K562 (cell line): Measurements from ENCODE around the gene SPTA1. TPM values are rescaled to one million over a fixed set of nuclear protein-coding genes. Genes with fewer than 3 reads are reported as not detected.

Experiments
- ATAC-seq: fragments of 200-7000 bp; cut with Tn5 transposase; 3 replicates; pipeline ENCODE4 v1.9.1; 2020; ENCODE audit warnings: moderate library complexity
- BruUV-seq: library from RNA; stranded (reverse); fragments of 400-500 nt; replicated peaks from 2 replicates; lab custom pipeline; 2021; lab: Mats Ljungman, UMichigan
- CTCF ChIA-PET: fragments of 300-600 bp; formaldehyde crosslinking; extraction: SDS; loops from one replicate; lab custom pipeline; 2021; ENCODE audit warnings: low intra/inter-chr PET ratio; lab: Yijun Ruan, JAX
- POLR2A ChIA-PET: fragments of 300-600, 350-650 bp; sonication (Branson Sonifier 250); formaldehyde crosslinking; extraction: SDS; loops from one replicate; lab custom pipeline; 2021; ENCODE audit warnings: antibody characterized with exemption, inconsistent platforms; lab: Yijun Ruan, JAX
- DNase-seq, 4 experiments: peaks; one replicate each; pipeline versions ENCODE4 v3.0.0 to v3.0.0-alpha.2; 2011 to 2018; ENCODE audit warnings: low spot score in 3 of 4, mixed read lengths in 3 of 4; ENCODE audit errors: extremely low read depth in 1 of 4
- FAIRE-seq: peaks from 2 replicates; lab custom pipeline; 2011; peaks lifted over from hg19 to GRCh38; lab: Jason Lieb, UNC
- H2AFZ ChIP-seq: 2 replicates; pipeline ENCODE4 v1.6.0; 2011; ENCODE audit warnings: low read depth, low read length, control low read depth, inconsistent platforms
- H3K27ac ChIP-seq: fragments of 200-600 bp; 3 replicates; pipeline ENCODE4 v1.8.0; 2011; ENCODE audit warnings: low read depth, mild to moderate bottlenecking, control low read depth, inconsistent platforms, low read length, moderate library complexity, mixed read lengths; ENCODE audit errors: extremely low read depth
- H3K27me3 ChIP-seq, 2 experiments: fragments of 300-600 bp in 1 of 2; 2 replicates in 1 of 2; 3 replicates in 1 of 2; pipeline versions ENCODE4 v1.6.0 to v1.8.0; 2011; ENCODE audit warnings: inconsistent platforms in 2 of 2, low read length in 2 of 2, mild to moderate bottlenecking in 1 of 2, mixed read lengths in 1 of 2, moderate library complexity in 1 of 2; ENCODE audit not compliant: control insufficient read depth in 2 of 2, insufficient read depth in 2 of 2
- H3K36me3 ChIP-seq: fragments of 300-600 bp; 3 replicates; pipeline ENCODE4 v1.8.0; 2011; ENCODE audit warnings: mild to moderate bottlenecking, low read length, inconsistent platforms; ENCODE audit not compliant: control insufficient read depth, insufficient read depth
- H3K4me1 ChIP-seq, 2 experiments: fragments of 200-600 bp in 1 of 2; replicated peaks in 1 of 2; 2 replicates in 1 of 2; 3 replicates in 1 of 2; pipeline versions ENCODE4 v1.5.1 to v1.8.0; 2011; ENCODE audit warnings: inconsistent platforms in 2 of 2, low read length in 2 of 2, mild to moderate bottlenecking in 1 of 2, mixed read lengths in 1 of 2, moderate library complexity in 1 of 2; ENCODE audit not compliant: control insufficient read depth in 2 of 2, insufficient read depth in 2 of 2
- H3K4me2 ChIP-seq: 2 replicates; pipeline ENCODE4 v1.6.1; 2011; ENCODE audit warnings: low read length, control low read depth, inconsistent platforms, mixed read lengths; ENCODE audit not compliant: insufficient read depth
- H3K4me3 ChIP-seq: fragments of 200-600 bp; sonication (generic), shearing (Covaris generic); 2 replicates; pipeline ENCODE4 v1.5.1; 2016; ENCODE audit warnings: control low read depth, inconsistent platforms
- H3K79me2 ChIP-seq: fragments of 200-600 bp; 3 replicates; pipeline ENCODE4 v1.8.0; 2011; ENCODE audit warnings: low read length, inconsistent platforms; ENCODE audit not compliant: control insufficient read depth, insufficient read depth
- H3K9ac ChIP-seq, 2 experiments: 2 replicates each; pipeline versions ENCODE4 v1.6.0 to v1.6.1; 2011; ENCODE audit warnings: low read depth in 2 of 2, low read length in 2 of 2, control low read depth in 1 of 2, inconsistent platforms in 1 of 2, mild to moderate bottlenecking in 1 of 2, mixed read lengths in 1 of 2; ENCODE audit not compliant: insufficient read depth in 1 of 2
- H3K9me1 ChIP-seq: one replicate; pipeline ENCODE4 v1.6.0; 2011; ENCODE audit warnings: inconsistent platforms, mild to moderate bottlenecking, low read length, moderate library complexity; ENCODE audit not compliant: control insufficient read depth, insufficient read depth
- H3K9me3 ChIP-seq: replicated peaks from 2 replicates; pipeline ENCODE4 v1.5.1; 2011; ENCODE audit warnings: low read depth, low read length, inconsistent platforms; ENCODE audit not compliant: control insufficient read depth, insufficient read depth
- H4K20me1 ChIP-seq: replicated peaks from 2 replicates; pipeline ENCODE4 v1.6.1; 2011; ENCODE audit warnings: low read length, inconsistent platforms, mixed read lengths; ENCODE audit not compliant: control insufficient read depth, insufficient read depth
- ETV5 ChIP-seq: sonication (generic); formaldehyde crosslinking; IDR thresholded peaks from 2 replicates; pipeline ENCODE4 v1.4.0; 2020; ENCODE audit warnings: low read depth, mild to moderate bottlenecking, missing genetic modification reagents
- GABPA ChIP-seq: fragments of 200-800 bp; sonication (Bioruptor generic); conservative IDR thresholded peaks from 2 replicates; pipeline ENCODE4 v1.6.1; 2016; ENCODE audit warnings: low read depth, missing genetic modification characterization, missing compliant biosample characterization
- MCM2 ChIP-seq: fragments of 450-650 bp; IDR thresholded peaks from 2 replicates; pipeline ENCODE4 v1.6.1; 2017; ENCODE audit warnings: low read depth, mild to moderate bottlenecking
- MGA ChIP-seq: fragments of 450-650 bp; IDR thresholded peaks from 2 replicates; pipeline ENCODE4 v1.6.1; 2016; ENCODE audit warnings: mild to moderate bottlenecking, moderate library complexity
- POLR2A ChIP-seq: fragments of 450-650 bp; conservative IDR thresholded peaks from 2 replicates; pipeline ENCODE4 v1.6.1; 2016
- PYGO2 ChIP-seq: fragments of 450-650 bp; IDR thresholded peaks from 2 replicates; pipeline ENCODE4 v1.6.1; 2016; ENCODE audit warnings: mild to moderate bottlenecking, missing genetic modification characterization, moderate library complexity, missing compliant biosample characterization
- SMARCE1 ChIP-seq: fragments of 450-650 bp; IDR thresholded peaks from 2 replicates; pipeline ENCODE4 v1.7.1; 2016; ENCODE audit warnings: mild to moderate bottlenecking
- SPI1 ChIP-seq: IDR thresholded peaks from 2 replicates; pipeline ENCODE4 v1.6.1; 2011; ENCODE audit warnings: low read depth, low read length, control low read depth, borderline replicate concordance
- TEAD2 ChIP-seq: fragments of 450-650 bp; IDR thresholded peaks from 2 replicates; pipeline ENCODE4 v1.6.1; 2016; ENCODE audit warnings: missing genetic modification characterization, control low read depth, missing compliant biosample characterization
- ZC3H11A ChIP-seq: IDR thresholded peaks from 2 replicates; pipeline ENCODE4 v1.6.1; 2012; ENCODE audit warnings: low read depth, low read length, improper control_type of control experiment
- ZFP36 ChIP-seq: fragments of 150-350 bp; IDR thresholded peaks from 2 replicates; pipeline ENCODE4 v1.6.1; 2018; ENCODE audit warnings: low read length, low read depth; ENCODE audit not compliant: partially characterized antibody
- WGBS: fragments of 100-300 bp; shearing (Covaris generic); methylation state at CpG from one replicate; pipeline ENCODE4 v1.1.6; 2016; ENCODE audit warnings: low coverage, mixed read lengths; ENCODE audit not compliant: insufficient coverage; ENCODE audit errors: missing lambda C conversion rate; 5-methylcytosine and 5-hydroxymethylcytosine counted together
- in situ Hi-C: fragments of 300-500 bp; cut with MboI; formaldehyde crosslinking; loops from 4 replicates; pipeline ENCODE4 v1.15.0; 2018; ENCODE audit warnings: inconsistent platforms, mixed read lengths
- intact Hi-C: fragments of 100-400 bp; cut with micrococcal nuclease; formaldehyde crosslinking; loops from 2 replicates; pipeline ENCODE4 v1.14.2; 2022
- polyA plus RNA-seq, 8 experiments: library from polyadenylated mRNA; depleted of rRNA in 4 of 8; stranded (reverse) in 5 of 8; unstranded in 3 of 8; fragments of >200 nt; fragmentation: Nextera tagmentation in 2 of 8; fragmentation: Illumina TruSeq in 1 of 8; extraction: Ambion mirVana in 2 of 8; extraction: Trizol in 1 of 8; gene quantifications; 2 replicates each; pipeline versions ENCODE4 v1.2.1 to v1.2.3, GENCODE V29; 2011 to 2014; ENCODE audit warnings: inconsistent platforms in 1 of 8, missing spikeins in 1 of 8
- total RNA-seq, 7 experiments: library from RNA; depleted of rRNA in 6 of 7; stranded (reverse); fragments of >200 nt in 6 of 7; fragmentation: Illumina TruSeq in 2 of 7; extraction: Trizol in 2 of 7; gene quantifications; 2 replicates each; pipeline versions ENCODE4 v1.2.1 to v1.2.3, GENCODE V29; 2011 to 2021; ENCODE audit warnings: low replicate concordance in 1 of 7
- TF ChIP-seq, protein P1 (sequence below): sonication (generic); formaldehyde crosslinking; IDR thresholded peaks from 2 replicates; pipeline ENCODE4 v1.8.0; 2022; ENCODE audit warnings: mild to moderate bottlenecking, low read depth, missing genetic modification reagents

SPTA1 gene
- total and polyA plus RNA-seq, 9 of the 15 experiments (the other 6 are each of a cell fraction or from before 2014, with no cell fraction given), result 11.0 to 62.1 (median 45.9) TPM

DNA sequence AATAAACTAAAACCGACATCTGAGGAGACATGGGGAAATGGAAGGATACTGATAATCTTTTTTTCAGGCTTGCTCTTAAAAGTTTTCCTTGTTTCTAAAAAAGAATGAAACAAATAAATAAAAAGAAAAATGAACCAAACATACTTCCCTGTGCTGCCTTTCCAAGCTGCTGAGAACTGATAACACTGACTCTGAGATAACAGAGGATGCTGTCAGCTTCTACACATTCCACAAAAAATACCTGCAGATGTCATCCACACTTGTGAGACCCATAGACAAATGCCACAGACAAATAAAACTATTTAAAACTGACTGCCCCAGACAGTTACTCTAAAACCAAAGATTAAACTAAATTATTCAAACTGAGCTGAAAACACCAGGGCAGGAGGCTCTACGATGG is 46.0 kb upstream of the SPTA1 start:
- DNase-seq (peak; percentile 28 to 66 (median 46)), ATAC-seq (peak; percentile 59), FAIRE-seq (peak; percentile 59)
- Histone ChIP-seq H2AFZ (no peak overlapping the region), H3K4me3 (no peak overlapping the region), H4K20me1 (no peaks in the 10 kb centered on the region), H3K27ac (peak overlapping the region; percentile 39; the same call in 1 of the 3 replicates), H3K79me2 (no peaks in the 10 kb centered on the region), H3K9me1 (no peaks in the 10 kb centered on the region), H3K4me2 (peak overlapping the region; percentile 22; the same call in 1 of the 2 replicates), H3K4me1 (peaks cover 3 to 47% of the 10 kb centered on the region in 2 experiments; a peak in 3 of 5 replicates), H3K27me3 (no peaks in the 10 kb centered on the region), H3K36me3 (no peaks in the 10 kb centered on the region), H3K9ac (no peak overlapping the region), H3K9me3 (no peaks in the 10 kb centered on the region)
- no TSS peak for BruUV-seq
- CTCF ChIA-PET, result no interaction called here
- intact Hi-C loops (no loop called here), in situ Hi-C loops (no loop called here)
- POLR2A ChIA-PET, result interaction anchor here (1.0 to 1.8 kb wide), 2 partner anchors 10 to 13 kb away, joined by 3 to 5 read pairs; no protein-coding TSS in a partner anchor
- 0% methylated on average over 2 of the region's 2 CpGs for WGBS
- TF ChIP-seq SMARCE1 (peak; percentile 85), ZFP36 (no peak), ZC3H11A (no peak), MCM2 (no peak), SPI1 (no peak), TEAD2 (tag) (peak; percentile 65; the same call in 1 of the 2 replicates), ETV5 (no peak), PYGO2 (no peak), MGA (no peak), GABPA (tag) (no peak), POLR2A (no peak)
- TF ChIP-seq, protein P1, sequence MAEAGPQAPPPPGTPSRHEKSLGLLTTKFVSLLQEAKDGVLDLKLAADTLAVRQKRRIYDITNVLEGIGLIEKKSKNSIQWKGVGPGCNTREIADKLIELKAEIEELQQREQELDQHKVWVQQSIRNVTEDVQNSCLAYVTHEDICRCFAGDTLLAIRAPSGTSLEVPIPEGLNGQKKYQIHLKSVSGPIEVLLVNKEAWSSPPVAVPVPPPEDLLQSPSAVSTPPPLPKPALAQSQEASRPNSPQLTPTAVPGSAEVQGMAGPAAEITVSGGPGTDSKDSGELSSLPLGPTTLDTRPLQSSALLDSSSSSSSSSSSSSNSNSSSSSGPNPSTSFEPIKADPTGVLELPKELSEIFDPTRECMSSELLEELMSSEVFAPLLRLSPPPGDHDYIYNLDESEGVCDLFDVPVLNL, result no peak
